ENCODE results near the gene NPM1. TPM values are rescaled to one million over a fixed set of nuclear protein-coding genes. Genes with fewer than 3 reads are reported as not detected.
"Not testable (repeated sequence)": the region's sequence is repeated elsewhere in the genome, so short reads cannot be mapped to it uniquely, and the experiment has no call there.

Gene NPM1
- total and polyA plus RNA-seq, 4 donors = 496 to 4,113 (median 1,233) TPM

DNA sequence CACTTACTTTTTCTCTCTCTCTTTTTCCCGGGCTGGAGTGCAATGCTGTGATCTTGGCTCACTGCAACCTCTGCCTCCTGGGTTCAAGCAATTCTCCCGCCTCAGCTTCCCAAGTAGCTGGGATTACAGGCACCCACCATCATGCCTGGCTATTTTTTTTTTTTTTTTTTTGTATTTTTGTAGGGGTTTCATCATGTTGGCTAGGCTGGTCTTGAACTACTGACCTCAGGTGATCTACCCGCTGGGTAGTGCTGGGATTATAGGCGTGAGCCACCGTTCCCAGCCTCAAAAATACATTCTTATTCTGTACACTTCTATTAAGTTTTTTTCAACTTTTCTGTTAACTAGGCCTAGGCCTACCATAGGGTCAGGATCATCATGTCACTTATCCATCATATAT lies 26.3 kb downstream of the NPM1 start:
- 80 to 87% methylated on average over 5 of the region's 5 CpGs for WGBS, 2 donors

DNA sequence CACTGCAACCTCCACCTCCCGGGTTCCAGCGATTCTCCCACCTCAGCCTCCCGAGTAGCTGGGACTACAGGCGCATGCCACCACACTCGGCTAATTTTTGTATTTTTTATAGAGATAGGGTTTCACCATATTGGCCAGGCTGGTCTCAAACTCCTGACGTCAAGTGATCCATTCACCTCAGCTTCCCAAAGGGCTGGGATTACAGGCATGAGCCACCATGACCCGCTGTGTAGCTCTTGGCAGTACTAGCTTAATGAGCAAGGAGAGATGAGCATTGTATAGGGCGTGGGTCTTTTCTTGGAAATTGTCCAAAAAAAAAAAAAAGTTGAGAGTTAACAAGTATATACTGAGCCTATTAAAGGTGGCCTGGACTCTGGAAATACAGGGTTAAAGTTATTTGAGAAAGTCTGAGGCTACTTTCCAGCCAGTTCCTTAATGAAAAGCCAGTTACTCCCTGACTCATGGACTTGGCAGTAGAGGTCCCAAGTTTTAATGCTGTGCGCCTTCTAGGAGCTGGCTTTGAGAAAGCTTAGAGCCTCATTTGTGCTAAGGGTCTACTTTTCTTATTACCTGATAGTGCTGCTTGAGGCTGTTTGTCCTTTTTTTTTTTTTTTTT lies 27.6 kb downstream of the NPM1 start:
- H3K4me1 ChIP-seq (ENCODE audit: control insufficient read depth in 1 of 2, insufficient read depth in 2 of 2, low read length in 2 of 2) = no peaks in the 10 kb centered on the region
- H3K36me3 ChIP-seq (ENCODE audit: control insufficient read depth in 1 of 2, insufficient read depth in 2 of 2, low read length in 1 of 2) = no peaks in the 10 kb centered on the region
- no peaks in the 10 kb centered on the region for H3K9me3 ChIP-seq (ENCODE audit: control insufficient read depth, low read length)
- ATAC-seq (ENCODE audit: low FRiP score) (no peak), DNase-seq (no peak)
- no peak overlapping the region for H3K4me3 ChIP-seq (ENCODE audit: low read length in 2 of 2)
- WGBS, 2 donors = 75% methylated on average over 9 of the region's 9 CpGs
- no peaks in the 10 kb centered on the region for H3K27me3 ChIP-seq (ENCODE audit: control insufficient read depth in 1 of 2, insufficient read depth in 2 of 2, low read length in 1 of 2)
- H3K27ac ChIP-seq (ENCODE audit: low read depth in 1 of 2, low read length in 2 of 2) = no peak overlapping the region
- intact Hi-C loops (cut with DNase I) = loop anchor here (5.0 to 10.0 kb wide), 5 partner anchors 72 to 770 kb away; partner anchors contain the start of gene STK10 (in 1 of the 2)

More for the DNA sequence above, 26.3 kb downstream of the NPM1 start:
- not testable (repeated sequence) for DNase-seq; H3K9me3 ChIP-seq (ENCODE audit: control insufficient read depth, low read length); H3K36me3 ChIP-seq (ENCODE audit: control insufficient read depth in 1 of 2, insufficient read depth in 2 of 2, low read length in 1 of 2); ATAC-seq (ENCODE audit: low FRiP score); H3K27me3 ChIP-seq (ENCODE audit: control insufficient read depth in 1 of 2, insufficient read depth in 2 of 2, low read length in 1 of 2); H3K27ac ChIP-seq (ENCODE audit: low read depth in 1 of 2, low read length in 2 of 2); H3K4me1 ChIP-seq (ENCODE audit: control insufficient read depth in 1 of 2, insufficient read depth in 2 of 2, low read length in 2 of 2); H3K4me3 ChIP-seq (ENCODE audit: low read length in 2 of 2)
- intact Hi-C loops (cut with DNase I) = loop anchor here (10.0 kb wide), 2 partner anchors 631 to 771 kb away; partner anchors contain the start of gene STK10 (in 1 of the 2)

DNA sequence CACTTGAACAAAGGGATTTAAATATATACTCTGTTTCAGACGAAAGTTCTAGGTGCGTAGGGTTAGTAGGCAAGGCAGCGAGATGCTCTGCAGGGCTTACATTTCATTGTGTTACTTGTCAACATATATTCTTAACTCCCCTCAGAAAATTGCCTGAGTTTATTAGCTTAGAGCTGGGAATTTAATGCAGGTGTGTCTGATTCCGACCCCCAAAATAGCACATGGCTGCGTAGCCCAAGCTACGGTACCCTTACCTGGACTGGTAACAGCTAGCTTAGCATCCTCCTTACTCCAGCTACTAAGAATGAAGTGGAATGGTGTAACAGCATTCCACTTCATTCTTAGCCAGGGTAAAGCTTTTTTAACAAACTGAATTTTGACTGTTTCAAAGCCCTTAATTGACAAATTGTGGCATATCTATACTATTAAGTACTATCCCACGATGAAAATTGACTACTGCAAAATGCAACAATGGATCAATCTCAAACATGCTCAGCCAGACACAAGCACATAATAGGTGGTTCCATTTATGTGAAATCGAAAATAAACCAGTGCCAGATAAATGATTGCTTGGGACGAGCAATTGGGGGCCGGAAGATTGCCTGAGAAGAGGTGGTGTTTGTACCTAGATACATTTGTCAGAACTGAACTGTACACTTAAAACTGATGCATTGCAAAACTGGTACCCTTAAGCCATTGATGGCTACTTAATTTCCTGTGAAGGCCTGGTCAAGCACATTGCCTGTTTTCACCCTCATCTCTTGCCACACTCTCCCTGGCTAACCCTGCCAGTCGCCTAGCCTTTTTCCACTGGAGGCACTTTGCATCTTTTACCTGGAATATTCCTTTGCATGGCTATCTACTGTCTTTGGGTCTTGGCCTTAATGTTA lies 28.8 kb downstream of the NPM1 start:
- Histone ChIP-seq H3K4me3 (ENCODE audit: low read length in 2 of 2) (no peak overlapping the region), H3K4me1 (ENCODE audit: control insufficient read depth in 1 of 2, insufficient read depth in 2 of 2, low read length in 2 of 2) (no peaks in the 10 kb centered on the region), H3K27ac (ENCODE audit: low read depth in 1 of 2, low read length in 2 of 2) (no peak overlapping the region), H3K27me3 (ENCODE audit: control insufficient read depth in 1 of 2, insufficient read depth in 2 of 2, low read length in 1 of 2) (no peaks in the 10 kb centered on the region), H3K9me3 (ENCODE audit: control insufficient read depth, low read length) (no peaks in the 10 kb centered on the region), H3K36me3 (ENCODE audit: control insufficient read depth in 1 of 2, insufficient read depth in 2 of 2, low read length in 1 of 2) (no peaks in the 10 kb centered on the region)
- intact Hi-C loops (cut with DNase I) = loop anchor here (5.0 to 10.0 kb wide), 5 partner anchors 71 to 768 kb away; partner anchors contain the start of gene STK10 (in 1 of the 2)
- ATAC-seq (ENCODE audit: low FRiP score) (no peak), DNase-seq (no peak)
- 90 to 91% methylated on average over 11 of the region's 11 CpGs for WGBS, 2 donors

DNA sequence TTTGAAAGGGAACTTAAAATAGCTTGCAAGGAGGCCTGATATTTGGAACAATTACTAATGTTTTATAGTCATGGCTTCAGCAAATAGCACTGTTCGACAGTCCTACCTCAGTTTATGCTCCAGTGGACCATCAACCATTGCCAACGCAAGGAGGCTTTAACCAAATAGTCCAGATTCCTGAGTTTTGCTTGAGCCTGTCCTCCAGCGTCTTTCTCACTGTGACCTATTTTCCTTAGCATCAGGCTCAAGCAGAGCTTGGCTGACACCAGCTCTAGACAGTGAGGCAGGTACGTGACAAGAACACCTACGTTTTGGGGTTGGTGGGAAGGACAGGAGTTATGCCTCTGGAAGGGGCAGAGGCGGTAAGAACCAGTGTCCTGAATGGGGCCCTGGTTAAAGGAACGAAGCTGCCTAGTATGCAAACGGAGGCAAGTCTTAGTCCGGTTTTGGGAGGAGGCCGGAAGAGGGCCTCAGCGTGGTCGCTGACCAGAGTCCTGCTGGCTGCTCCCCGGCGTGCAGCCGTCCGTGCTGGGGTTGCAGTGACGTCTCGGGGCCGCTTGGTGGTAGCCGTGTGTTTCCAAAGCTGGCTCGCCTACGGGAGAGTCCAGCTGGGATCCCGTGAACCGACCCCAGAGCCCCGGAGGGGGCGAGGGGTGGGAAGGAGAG lies 30.8 kb downstream of the NPM1 start:
- H3K4me1 ChIP-seq (ENCODE audit: control insufficient read depth in 1 of 2, insufficient read depth in 2 of 2, low read length in 2 of 2) = no peaks in the 10 kb centered on the region
- no peak overlapping the region for H3K4me3 ChIP-seq (ENCODE audit: low read length in 2 of 2)
- intact Hi-C loops (cut with DNase I) = loop anchor here (2.0 to 10.0 kb wide), 7 partner anchors 69 to 766 kb away; partner anchors contain the start of gene STK10 (in 1 of the 2)
- ATAC-seq (ENCODE audit: low FRiP score) (peak; percentile 93), DNase-seq (peak; percentile 87 to 94)
- no peak overlapping the region for H3K27ac ChIP-seq (ENCODE audit: low read depth in 1 of 2, low read length in 2 of 2)
- no peaks in the 10 kb centered on the region for H3K36me3 ChIP-seq (ENCODE audit: control insufficient read depth in 1 of 2, insufficient read depth in 2 of 2, low read length in 1 of 2)
- H3K9me3 ChIP-seq (ENCODE audit: control insufficient read depth, low read length) = no peaks in the 10 kb centered on the region
- WGBS, 2 donors = 11 to 13% methylated on average over 25 to 26 of the region's 26 CpGs
- no peaks in the 10 kb centered on the region for H3K27me3 ChIP-seq (ENCODE audit: control insufficient read depth in 1 of 2, insufficient read depth in 2 of 2, low read length in 1 of 2)

DNA sequence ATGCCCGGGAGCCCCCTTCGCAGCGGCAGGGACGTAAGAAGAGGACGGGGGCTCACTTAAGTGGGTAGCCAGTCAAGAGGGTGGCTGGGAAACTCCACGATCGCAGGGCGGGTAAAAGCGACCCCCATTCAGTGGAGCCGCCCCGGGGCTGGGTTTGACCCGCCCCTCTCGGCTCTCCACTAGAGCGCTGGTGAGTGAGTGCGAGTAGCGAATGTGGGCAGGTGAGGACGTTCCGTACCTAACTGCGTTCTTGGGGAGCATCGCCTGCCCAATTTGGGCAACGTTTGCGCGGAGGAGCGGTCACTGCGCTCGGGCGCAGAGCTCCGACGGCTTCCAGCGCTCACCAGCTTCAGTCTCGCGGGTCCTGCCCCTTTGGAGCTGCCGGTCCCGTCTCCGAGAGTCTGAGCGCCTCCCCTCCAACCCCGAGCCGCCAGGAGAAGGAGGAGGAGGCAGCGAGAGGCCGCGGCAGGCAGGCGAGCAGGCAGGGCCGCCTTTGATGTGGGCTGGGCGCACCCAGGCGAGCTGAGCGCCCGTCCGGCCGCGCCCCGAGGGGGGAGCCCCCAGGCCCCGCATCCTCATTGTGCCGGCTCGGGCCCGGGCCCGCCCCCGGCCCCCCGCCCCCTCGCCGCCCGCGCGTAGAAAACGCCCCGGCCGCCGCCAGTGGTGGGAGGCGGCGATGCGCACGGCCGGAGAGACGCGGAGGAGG lies 31.5 kb downstream of the NPM1 start, which contains the start of gene FGF18:
Gene FGF18, plus strand, starts transcription at position 666 of the 706 bp plus-strand sequence. CDS start 553 bp downstream, outside the sequence.
- no peaks in the 10 kb centered on the region for H3K9me3 ChIP-seq (ENCODE audit: control insufficient read depth, low read length)
- intact Hi-C loops (cut with DNase I) = loop anchor here (2.0 to 10.0 kb wide), 7 partner anchors 68 to 766 kb away; partner anchors contain the start of gene STK10 (in 1 of the 2)
- no peak within 1 kb of the TSS for H3K27ac ChIP-seq (ENCODE audit: low read depth in 1 of 2, low read length in 2 of 2)
- 0% methylated on average over 48 to 74 of the region's 74 CpGs for WGBS, 2 donors
- H3K27me3 ChIP-seq (ENCODE audit: control insufficient read depth in 1 of 2, insufficient read depth in 2 of 2, low read length in 1 of 2) = no peaks in the 10 kb centered on the region
- DNase-seq (peak; percentile 69 to 86), ATAC-seq (ENCODE audit: low FRiP score) (peak; percentile 66)
- no peaks in the 10 kb centered on the region for H3K4me1 ChIP-seq (ENCODE audit: control insufficient read depth in 1 of 2, insufficient read depth in 2 of 2, low read length in 2 of 2)
- H3K36me3 ChIP-seq (ENCODE audit: control insufficient read depth in 1 of 2, insufficient read depth in 2 of 2, low read length in 1 of 2) = no peaks in the 10 kb centered on the region
- H3K4me3 ChIP-seq (ENCODE audit: low read length in 2 of 2) = peak within 1 kb of the TSS; percentile 15 to 70

DNA sequence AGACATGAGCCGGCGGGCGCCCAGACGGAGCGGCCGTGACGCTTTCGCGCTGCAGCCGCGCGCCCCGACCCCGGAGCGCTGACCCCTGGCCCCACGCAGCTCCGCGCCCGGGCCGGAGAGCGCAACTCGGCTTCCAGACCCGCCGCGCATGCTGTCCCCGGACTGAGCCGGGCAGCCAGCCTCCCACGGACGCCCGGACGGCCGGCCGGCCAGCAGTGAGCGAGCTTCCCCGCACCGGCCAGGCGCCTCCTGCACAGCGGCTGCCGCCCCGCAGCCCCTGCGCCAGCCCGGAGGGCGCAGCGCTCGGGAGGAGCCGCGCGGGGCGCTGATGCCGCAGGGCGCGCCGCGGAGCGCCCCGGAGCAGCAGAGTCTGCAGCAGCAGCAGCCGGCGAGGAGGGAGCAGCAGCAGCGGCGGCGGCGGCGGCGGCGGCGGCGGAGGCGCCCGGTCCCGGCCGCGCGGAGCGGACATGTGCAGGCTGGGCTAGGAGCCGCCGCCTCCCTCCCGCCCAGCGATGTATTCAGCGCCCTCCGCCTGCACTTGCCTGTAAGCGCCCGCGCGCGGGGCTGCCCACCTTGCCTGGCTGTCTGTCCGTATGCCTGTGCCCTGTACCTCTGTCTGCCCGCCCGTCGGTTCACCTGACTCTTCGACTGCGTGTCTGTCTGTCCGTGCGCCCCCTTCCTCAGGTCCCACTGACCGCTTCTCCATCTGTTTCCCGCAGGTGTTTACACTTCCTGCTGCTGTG lies 32.2 kb downstream of the NPM1 start:
- WGBS, 2 donors = 1% methylated on average over 27 to 95 of the region's 95 CpGs
- Histone ChIP-seq H3K36me3 (ENCODE audit: control insufficient read depth in 1 of 2, insufficient read depth in 2 of 2, low read length in 1 of 2) (no peaks in the 10 kb centered on the region), H3K4me3 (ENCODE audit: low read length in 2 of 2) (peak overlapping the region; percentile 15 to 70), H3K27ac (ENCODE audit: low read depth in 1 of 2, low read length in 2 of 2) (no peak overlapping the region), H3K27me3 (ENCODE audit: control insufficient read depth in 1 of 2, insufficient read depth in 2 of 2, low read length in 1 of 2) (no peaks in the 10 kb centered on the region), H3K9me3 (ENCODE audit: control insufficient read depth, low read length) (no peaks in the 10 kb centered on the region), H3K4me1 (ENCODE audit: control insufficient read depth in 1 of 2, insufficient read depth in 2 of 2, low read length in 2 of 2) (no peaks in the 10 kb centered on the region)
- intact Hi-C loops (cut with DNase I) = loop anchor here (2.0 to 10.0 kb wide), 10 partner anchors 62 to 765 kb away; partner anchors contain the start of gene STK10 (in 1 of the 2)
- DNase-seq = no peak
- ATAC-seq (ENCODE audit: low FRiP score) = no peak

DNA sequence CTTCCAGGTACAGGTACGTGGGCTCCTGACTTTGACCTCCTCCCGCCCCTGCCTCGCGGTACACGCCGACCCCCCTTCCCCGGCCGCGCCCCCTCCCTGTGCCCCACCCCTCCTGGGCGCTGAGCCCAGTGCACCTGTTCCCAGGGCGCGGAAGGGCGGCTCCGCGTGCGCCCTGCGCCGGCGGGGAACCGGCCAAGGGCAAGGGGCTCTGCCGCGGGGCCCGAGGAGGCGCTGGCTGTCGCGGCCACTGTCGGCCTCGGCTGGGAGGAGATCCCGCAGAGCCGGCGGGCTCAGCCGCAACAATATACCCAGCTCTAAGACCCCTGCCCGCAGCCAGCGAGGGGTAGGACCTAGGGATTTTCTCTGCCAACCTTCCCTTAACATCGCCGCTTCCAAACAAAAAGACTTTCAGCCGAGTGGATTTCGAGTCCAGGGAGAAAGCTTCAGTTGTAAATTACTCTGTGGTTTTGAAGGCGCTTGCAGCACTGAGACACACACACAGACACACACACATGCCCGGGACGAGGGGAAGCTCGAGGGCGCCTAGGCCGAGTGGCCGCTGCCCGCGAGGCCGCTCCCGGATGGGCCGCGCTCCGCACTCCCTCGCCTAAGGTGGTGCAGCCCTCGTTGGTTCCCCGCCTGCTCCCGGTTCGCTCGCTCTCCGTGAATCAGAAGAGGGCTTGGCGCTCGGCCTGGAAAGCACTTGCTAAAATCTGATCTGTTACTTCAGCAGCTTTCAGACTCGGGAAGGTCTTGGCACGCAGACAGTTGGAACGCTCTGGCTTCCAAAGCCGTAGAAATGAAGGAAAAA lies 33.0 kb downstream of the NPM1 start:
- WGBS, 2 donors = 0% methylated on average over 59 to 65 of the region's 65 CpGs
- DNase-seq (peak; percentile 92 to 96), ATAC-seq (ENCODE audit: low FRiP score) (peak; percentile 61)
- no peaks in the 10 kb centered on the region for H3K4me1 ChIP-seq (ENCODE audit: control insufficient read depth in 1 of 2, insufficient read depth in 2 of 2, low read length in 2 of 2)
- H3K27me3 ChIP-seq (ENCODE audit: control insufficient read depth in 1 of 2, insufficient read depth in 2 of 2, low read length in 1 of 2) = no peaks in the 10 kb centered on the region
- intact Hi-C loops (cut with DNase I) = loop anchor here (5.0 to 10.0 kb wide), 3 partner anchors 62 to 604 kb away; no protein-coding TSS in a partner anchor
- H3K36me3 ChIP-seq (ENCODE audit: control insufficient read depth in 1 of 2, insufficient read depth in 2 of 2, low read length in 1 of 2) = no peaks in the 10 kb centered on the region
- H3K4me3 ChIP-seq (ENCODE audit: low read length in 2 of 2) = peak overlapping the region in 1 of 2 donors; percentile 0
- H3K9me3 ChIP-seq (ENCODE audit: control insufficient read depth, low read length) = no peaks in the 10 kb centered on the region
- no peak overlapping the region for H3K27ac ChIP-seq (ENCODE audit: low read depth in 1 of 2, low read length in 2 of 2)

Measured in aorta (tissue), 5 donors.